Right atrium auricular region (tissue), 2 donors: ENCODE data around the gene SLX4IP. TPM values are rescaled to one million over a fixed set of nuclear protein-coding genes. Genes with fewer than 3 reads are reported as not detected.

ENCODE experiments used
- DNase-seq: peaks from one replicate; pipeline ENCODE4 v3.0.0-alpha.2; 2019; ENCODE audit warnings: low spot score
- H3K27ac ChIP-seq, 2 donors: fragments of 200-600 bp; sonication (generic); 1 replicate in 1 of 2; 2 replicates in 1 of 2; pipeline ENCODE4 v1.5.1; 2016 to 2019
- H3K27me3 ChIP-seq, 2 donors: fragments of 200-600 bp; sonication (generic); one replicate each; pipeline versions ENCODE4 v1.5.1 to v1.6.0; 2017 to 2019
- H3K36me3 ChIP-seq: fragments of 200-600 bp; sonication (generic); one replicate; pipeline ENCODE4 v1.5.1; 2016
- H3K4me1 ChIP-seq, 2 donors: fragments of 200-600 bp; sonication (generic); one replicate each; pipeline versions ENCODE4 v1.5.1 to v1.6.0; 2017 to 2019
- H3K4me3 ChIP-seq, 2 donors: fragments of 200-600 bp; sonication (generic); 1 replicate in 1 of 2; 2 replicates in 1 of 2; pipeline ENCODE4 v1.5.1; 2017 to 2019; ENCODE audit warnings: mild to moderate bottlenecking in 1 of 2, moderate library complexity in 1 of 2
- H3K9me3 ChIP-seq, 2 donors: fragments of 200-600 bp; sonication (generic); one replicate each; pipeline ENCODE4 v1.5.1; 2019
- total RNA-seq, 2 donors: library from RNA; depleted of rRNA; stranded (reverse); fragments of >200 nt; gene quantifications; one replicate each; pipeline ENCODE4 v1.1.0, GENCODE V29; 2016
- TF ChIP-seq, protein P1 (sequence below), 2 donors: fragments of 200-600 bp; sonication (generic); IDR thresholded peaks; one replicate each; pipeline ENCODE4 v1.5.1; 2019; ENCODE audit warnings: antibody characterized with exemption in 2 of 2

The SLX4IP gene
- total RNA-seq, 2 donors from 2014 or later, result 1.1 to 2.0 TPM

DNA sequence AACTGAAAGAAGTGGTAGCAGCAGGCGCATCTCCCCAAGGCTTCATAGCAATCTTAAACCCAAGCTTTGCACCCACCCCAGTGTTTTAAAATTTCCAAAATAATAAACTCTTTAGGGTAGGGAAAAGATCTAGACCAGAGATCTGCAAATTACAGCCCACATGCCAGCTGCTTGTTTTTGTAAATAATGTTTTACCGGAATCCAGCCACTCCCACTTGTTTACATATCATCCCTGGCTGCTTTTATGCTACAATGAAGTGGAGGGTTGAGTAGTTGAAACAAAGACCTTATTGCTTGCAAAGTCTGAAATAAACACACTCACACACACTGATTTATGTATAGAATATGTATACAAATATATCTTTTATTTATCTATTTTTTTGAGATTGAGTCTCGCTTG is 30.0 kb downstream of the SLX4IP start:
- Histone ChIP-seq H3K4me3 (no peak overlapping the region), H3K27ac (no peak overlapping the region), H3K4me1 (peaks cover 0 to 28% of the 10 kb centered on the region in 2 donors), H3K27me3 (no peaks in the 10 kb centered on the region), H3K36me3 (no peaks in the 10 kb centered on the region), H3K9me3 (no peaks in the 10 kb centered on the region)
- TF ChIP-seq, protein P1, sequence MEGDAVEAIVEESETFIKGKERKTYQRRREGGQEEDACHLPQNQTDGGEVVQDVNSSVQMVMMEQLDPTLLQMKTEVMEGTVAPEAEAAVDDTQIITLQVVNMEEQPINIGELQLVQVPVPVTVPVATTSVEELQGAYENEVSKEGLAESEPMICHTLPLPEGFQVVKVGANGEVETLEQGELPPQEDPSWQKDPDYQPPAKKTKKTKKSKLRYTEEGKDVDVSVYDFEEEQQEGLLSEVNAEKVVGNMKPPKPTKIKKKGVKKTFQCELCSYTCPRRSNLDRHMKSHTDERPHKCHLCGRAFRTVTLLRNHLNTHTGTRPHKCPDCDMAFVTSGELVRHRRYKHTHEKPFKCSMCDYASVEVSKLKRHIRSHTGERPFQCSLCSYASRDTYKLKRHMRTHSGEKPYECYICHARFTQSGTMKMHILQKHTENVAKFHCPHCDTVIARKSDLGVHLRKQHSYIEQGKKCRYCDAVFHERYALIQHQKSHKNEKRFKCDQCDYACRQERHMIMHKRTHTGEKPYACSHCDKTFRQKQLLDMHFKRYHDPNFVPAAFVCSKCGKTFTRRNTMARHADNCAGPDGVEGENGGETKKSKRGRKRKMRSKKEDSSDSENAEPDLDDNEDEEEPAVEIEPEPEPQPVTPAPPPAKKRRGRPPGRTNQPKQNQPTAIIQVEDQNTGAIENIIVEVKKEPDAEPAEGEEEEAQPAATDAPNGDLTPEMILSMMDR (IDR thresholded peaks at IDR 0.05), result no peak
- DNase-seq, result no peak

DNA sequence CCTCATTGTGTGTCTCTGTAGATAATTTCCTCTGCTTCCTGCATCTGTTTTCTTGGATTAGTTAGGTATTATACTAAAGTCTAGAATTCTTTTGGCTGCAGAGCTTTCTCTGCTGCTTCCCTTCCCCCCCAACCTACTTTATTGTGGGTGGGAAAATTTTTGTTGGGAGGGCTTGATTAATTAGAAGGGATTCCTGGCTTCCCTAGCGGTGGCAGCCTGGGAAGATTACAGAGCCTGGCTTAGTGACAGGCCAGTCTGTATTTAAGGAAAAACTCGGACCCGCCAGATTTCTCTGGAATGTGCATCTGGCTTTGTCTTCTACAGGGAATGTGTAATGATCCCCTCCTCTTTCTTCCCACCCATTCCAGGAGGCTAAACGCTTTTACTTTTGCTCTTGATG is 31.2 kb downstream of the SLX4IP start:
- Histone ChIP-seq H3K4me1 (peaks cover 0 to 32% of the 10 kb centered on the region in 2 donors), H3K9me3 (no peaks in the 10 kb centered on the region), H3K27ac (peak overlapping the region; percentile 42 to 54), H3K4me3 (no peak overlapping the region), H3K27me3 (no peaks in the 10 kb centered on the region), H3K36me3 (no peaks in the 10 kb centered on the region)
- TF ChIP-seq, protein P1 (IDR thresholded peaks at IDR 0.05), result no peak
- no peak for DNase-seq

DNA sequence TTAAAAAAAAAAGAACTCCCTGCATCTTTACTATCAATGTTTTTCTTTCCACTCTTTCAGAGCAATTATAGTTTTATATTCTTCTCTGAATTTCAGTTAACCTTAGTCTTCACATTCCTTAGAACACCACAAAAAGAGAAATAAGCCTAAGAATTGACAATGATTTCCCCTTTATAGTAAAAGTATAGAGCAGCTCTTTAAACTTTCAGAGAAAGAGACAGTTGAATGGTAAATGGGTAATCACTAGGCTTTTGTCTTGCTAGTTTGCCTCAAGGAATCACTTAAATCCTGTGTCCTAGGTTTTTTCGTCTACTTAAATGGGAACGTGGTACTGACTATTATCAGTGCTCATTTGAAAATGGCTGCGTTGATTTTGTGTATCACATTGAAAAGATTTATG is 31.8 kb downstream of the SLX4IP start:
- TF ChIP-seq, protein P1 (IDR thresholded peaks at IDR 0.05), result no peak
- H3K27me3 ChIP-seq, result no peaks in the 10 kb centered on the region
- no peak for DNase-seq
- H3K9me3 ChIP-seq, result no peaks in the 10 kb centered on the region
- H3K4me1 ChIP-seq, result peaks cover 0 to 32% of the 10 kb centered on the region in 2 donors
- no peaks in the 10 kb centered on the region for H3K36me3 ChIP-seq
- peak overlapping the region; percentile 42 to 54 for H3K27ac ChIP-seq
- H3K4me3 ChIP-seq, result no peak overlapping the region

DNA sequence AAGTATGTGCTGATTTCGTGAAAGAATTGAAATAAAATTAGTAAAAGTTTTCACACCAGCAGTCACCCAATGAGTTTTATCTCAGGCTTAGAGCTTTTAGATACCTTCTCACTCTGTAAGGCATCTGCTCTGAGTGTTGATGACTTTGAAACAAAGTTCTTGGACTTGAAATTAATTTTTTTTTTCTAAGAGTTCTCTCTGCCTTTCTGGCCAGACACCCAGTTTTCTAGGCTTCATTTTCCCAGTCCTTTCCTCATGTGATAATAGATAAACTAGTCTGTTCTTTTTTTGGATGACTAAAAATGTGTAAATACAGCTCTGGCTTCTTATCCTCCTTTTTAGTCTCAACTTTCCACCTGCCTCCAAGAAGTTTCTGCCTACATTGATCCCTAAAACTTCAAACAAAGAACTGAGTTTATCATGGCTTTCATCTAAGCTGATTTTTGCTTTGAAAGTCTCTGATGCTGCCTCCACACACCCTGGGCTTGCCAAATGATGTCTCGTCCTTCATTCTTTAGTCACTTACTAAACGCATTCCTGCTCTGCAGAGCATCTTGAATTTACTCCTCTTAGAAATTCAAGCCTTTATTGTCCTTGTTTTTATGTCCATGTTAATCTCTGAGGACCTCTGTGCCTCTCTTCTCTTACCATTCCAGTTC is 32.7 kb downstream of the SLX4IP start:
- H3K4me1 ChIP-seq, result peaks cover 0 to 32% of the 10 kb centered on the region in 2 donors
- H3K27me3 ChIP-seq, result no peaks in the 10 kb centered on the region
- no peaks in the 10 kb centered on the region for H3K36me3 ChIP-seq
- TF ChIP-seq, protein P1 (IDR thresholded peaks at IDR 0.05), result no peak
- peak overlapping the region in 1 of 2 donors; percentile 51 for H3K27ac ChIP-seq
- H3K9me3 ChIP-seq, result no peaks in the 10 kb centered on the region
- no peak for DNase-seq
- H3K4me3 ChIP-seq, result no peak overlapping the region

DNA sequence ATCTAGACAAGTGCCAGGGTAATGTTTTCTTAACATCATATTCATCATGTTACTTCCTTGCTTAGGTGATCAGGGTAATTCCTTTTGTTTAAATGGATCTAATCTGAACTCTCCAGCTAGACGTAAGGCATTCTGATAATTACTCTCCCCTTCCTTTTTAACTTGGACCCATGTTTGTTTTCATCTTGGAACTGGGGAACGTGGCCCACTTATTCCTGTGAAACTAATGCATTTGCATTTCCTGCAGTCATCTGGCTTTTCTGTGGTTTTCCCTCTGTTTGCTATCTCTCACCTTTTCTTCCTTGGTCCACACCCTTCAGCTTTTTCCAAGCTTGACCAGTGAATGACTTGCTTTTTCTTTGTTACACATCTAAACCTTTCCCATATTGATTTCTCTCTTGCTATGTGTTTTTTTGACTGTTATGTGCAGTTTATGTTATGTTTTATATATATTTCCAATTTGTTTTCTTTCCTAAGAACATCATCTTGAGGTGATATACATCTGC is 33.3 kb downstream of the SLX4IP start:
- TF ChIP-seq, protein P1 (IDR thresholded peaks at IDR 0.05), result no peak
- peak overlapping the region in 1 of 2 donors; percentile 51 for H3K27ac ChIP-seq
- no peak overlapping the region for H3K4me3 ChIP-seq
- no peaks in the 10 kb centered on the region for H3K27me3 ChIP-seq
- no peaks in the 10 kb centered on the region for H3K36me3 ChIP-seq
- H3K4me1 ChIP-seq, result peaks cover 0 to 32% of the 10 kb centered on the region in 2 donors
- no peaks in the 10 kb centered on the region for H3K9me3 ChIP-seq
- DNase-seq, result no peak

DNA sequence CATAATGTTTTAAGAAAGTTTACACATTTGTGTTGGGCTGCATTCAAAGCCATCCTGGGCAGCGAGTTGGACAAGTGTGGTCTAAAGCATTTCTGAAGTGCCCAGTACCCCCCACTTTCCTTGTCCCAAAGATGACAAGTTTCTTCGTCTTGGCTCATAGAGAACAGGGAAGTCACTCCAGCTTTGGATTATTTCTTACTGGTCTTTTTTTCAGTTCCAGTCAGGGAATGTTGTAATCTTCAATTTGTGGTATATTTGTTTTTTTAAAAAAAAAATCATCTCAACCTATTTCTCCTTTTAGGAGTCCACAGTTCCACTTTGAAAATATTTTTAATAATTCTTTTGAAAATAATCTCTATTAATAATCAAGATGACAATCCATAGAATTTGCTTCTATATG is 34.0 kb downstream of the SLX4IP start:
- H3K4me3 ChIP-seq, result no peak overlapping the region
- no peaks in the 10 kb centered on the region for H3K36me3 ChIP-seq
- no peaks in the 10 kb centered on the region for H3K9me3 ChIP-seq
- H3K27me3 ChIP-seq, result no peaks in the 10 kb centered on the region
- no peak for DNase-seq
- TF ChIP-seq, protein P1 (IDR thresholded peaks at IDR 0.05), result no peak
- H3K27ac ChIP-seq, result no peak overlapping the region
- H3K4me1 ChIP-seq, result peaks cover 0 to 32% of the 10 kb centered on the region in 2 donors
